Endometrial microvascular endothelial cells (primary cell): ENCODE results near the gene TTBK2. TPM values are rescaled to one million over a fixed set of nuclear protein-coding genes. Genes with fewer than 3 reads are reported as not detected.

ENCODE experiments used
- in situ Hi-C: cut with HindIII; loops from 2 replicates; pipeline ENCODE4 v1.10.0; 2017; ENCODE audit warnings: low sequenced_read_pairs, low pct_unique_long_range_greater_than_20kb; ENCODE audit errors: inconsistent ontology term
- total RNA-seq: library from RNA; depleted of rRNA; stranded (reverse); fragments of >200 nt; gene quantifications from one replicate; pipeline ENCODE4 v1.2.3, GENCODE V29; 2015; ENCODE audit errors: inconsistent ontology term

TTBK2 gene
- total RNA-seq, 1 donor from 2014 or later, result 5.3 TPM

- in situ Hi-C loops, result no loop called here
These were observed 185.0 kb downstream of the TTBK2 start for GRCh38 chr15:42735382-42736165.

GRCh38 chr15:42734076-42734672, 186.4 kb downstream of the TTBK2 start:
- in situ Hi-C loops, result no loop called here

- in situ Hi-C loops, result no loop called here
These were observed 187.6 kb downstream of the TTBK2 start for GRCh38 chr15:42733027-42733426.

GRCh38 chr15:42732095-42732827, 188.3 kb downstream of the TTBK2 start:
- in situ Hi-C loops, result no loop called here

DNA sequence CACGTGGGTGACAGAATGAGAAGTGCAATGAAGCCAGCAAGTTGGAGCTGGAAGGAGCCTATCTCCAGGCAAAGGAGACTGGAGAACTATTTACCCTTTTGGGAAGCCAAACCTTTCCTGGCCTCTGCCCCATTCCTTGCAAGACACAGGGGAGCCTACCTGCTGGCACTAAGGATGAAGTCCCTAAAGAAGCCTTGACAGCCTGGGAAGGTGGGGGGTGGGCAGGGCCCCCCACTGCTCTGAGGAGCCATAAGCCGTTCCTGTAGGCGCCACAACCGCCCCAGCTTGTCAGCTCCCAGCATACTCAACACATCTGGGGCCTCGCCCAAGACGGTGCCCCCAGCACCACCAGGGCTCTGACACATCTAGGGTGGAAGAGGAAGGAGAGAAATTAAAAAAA, 189.1 kb downstream of the TTBK2 start:
- in situ Hi-C loops, result no loop called here

- in situ Hi-C loops, result no loop called here
These were observed 190.0 kb downstream of the TTBK2 start for GRCh38 chr15:42730536-42730935.

DNA sequence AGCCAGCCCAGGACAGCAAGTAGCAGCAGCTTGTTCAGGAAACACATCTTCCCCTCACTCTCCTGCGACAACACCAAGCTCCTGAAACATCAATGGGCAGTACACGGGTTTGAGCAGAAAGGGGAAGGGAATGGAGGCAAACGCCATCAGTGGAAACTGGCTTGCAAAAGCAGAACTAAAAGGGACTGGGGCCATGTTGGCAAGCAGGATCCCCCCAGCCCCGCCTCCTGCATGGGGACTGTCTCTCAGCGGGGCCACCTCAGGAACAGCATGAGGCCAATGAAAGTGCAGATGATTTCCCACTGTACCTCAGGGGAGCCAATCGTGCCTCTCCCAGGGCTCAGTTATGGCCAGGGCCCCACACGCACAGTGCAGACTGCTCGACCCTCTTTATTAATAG, 190.4 kb downstream of the TTBK2 start:
- in situ Hi-C loops, result no loop called here

DNA sequence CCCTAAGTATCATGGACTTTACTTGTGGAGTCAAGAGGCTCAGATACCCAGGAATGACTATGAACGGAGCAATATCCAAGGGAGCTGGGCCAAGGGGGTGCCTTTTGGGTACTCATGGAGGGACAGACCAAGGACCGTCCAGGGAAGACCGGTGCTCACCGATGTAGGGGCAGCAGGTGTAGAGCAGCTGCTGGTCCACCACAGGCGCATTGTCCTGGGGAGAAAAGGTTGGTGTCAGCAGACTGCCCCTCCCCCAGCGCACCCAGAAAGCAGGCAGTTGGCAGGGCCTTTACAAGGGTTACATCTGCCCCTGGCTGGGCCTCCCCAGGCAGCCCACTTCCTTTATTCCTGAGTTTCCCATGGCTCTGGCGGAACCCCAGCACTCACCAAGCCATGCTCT, 191.2 kb downstream of the TTBK2 start:
- in situ Hi-C loops, result no loop called here

DNA sequence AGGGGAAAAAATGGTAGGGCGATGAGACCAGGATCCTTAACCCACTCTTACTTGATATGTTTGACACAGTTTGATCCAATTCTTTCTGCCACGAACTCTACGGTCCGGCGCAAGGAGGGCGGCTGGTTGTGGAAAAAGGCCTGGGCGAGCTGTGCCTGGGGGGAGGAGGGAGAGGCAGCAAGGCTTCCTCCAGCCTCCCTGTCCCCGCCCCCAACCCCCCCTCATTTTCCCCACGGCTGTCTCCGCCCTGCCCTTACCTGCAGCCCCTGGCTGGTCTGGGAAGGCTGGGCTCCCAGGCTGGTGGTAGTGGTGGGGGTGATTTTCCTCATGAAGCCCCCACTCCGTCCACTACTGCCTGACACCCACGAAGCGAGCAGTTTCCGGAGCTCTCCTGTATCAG, 191.6 kb downstream of the TTBK2 start:
- in situ Hi-C loops, result no loop called here

DNA sequence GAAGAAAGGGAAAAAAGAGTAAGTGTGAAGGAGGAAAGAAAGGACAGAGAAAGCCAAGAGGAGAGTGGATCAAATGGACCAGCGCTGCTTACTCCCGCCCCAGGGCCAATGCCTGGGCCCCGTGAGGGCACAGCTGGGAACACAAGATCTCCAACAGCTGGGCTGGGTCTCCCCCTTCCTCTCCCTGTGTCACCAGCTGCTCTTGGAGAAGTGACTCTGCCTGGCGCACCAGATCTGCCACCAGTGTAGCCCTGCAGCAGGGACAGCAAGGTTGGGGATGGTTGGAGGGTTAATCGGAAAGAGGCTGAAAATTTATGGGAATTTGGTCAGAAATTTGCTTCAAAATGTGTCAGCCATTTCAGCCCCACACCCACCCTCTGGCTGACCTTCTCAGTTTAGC, 192.0 kb downstream of the TTBK2 start:
- in situ Hi-C loops, result no loop called here

DNA sequence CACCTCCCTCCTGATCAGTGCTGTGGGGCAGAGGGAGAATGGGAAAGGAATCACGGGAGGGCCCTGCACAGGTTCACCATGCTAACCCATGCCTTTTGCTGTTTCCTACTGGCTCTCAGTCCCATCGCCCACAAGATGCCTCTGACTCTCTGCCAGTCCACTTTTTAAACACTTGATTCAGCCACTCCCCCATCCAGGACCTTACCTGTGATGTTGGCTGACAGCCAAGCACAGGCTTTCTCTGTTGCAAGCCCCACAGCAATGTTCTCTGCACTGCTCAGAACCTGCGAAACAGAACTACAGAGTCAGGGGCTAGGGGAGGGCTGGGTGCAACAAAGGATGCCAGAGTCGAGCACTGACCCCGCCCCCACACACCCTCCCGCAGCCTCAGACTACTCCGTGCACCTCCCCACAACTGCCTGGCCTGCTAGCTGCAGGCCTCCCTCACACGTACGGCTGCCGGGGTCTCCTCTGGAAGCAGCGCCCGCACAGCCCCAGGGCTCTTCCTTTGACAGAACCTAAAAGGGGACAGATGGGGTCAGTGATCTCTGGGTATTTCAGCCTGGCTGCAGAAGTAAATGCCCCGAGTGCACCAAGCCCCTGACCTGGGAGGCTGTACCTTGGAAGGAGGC, 192.7 kb downstream of the TTBK2 start:
- in situ Hi-C loops, result no loop called here

DNA sequence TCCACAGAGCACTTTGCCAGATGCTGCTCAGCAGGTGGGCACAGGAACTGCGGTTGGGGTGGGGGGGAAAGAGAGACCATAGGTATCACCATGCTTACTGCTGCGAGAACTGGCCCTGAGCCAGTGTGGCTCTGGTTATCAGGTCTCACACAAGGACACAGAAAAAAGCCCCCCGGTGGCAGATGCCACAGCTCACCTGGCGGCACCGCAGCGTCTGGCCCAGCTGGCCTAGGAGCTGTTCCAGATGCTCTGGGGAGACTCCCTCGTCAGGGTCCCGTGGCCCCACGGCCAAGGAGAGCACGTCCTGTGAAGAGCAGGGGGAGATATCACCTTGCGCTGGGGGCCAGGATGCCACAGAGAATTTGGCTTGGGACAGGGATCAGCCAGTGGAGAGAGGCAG, 194.5 kb downstream of the TTBK2 start:
- in situ Hi-C loops, result no loop called here

DNA sequence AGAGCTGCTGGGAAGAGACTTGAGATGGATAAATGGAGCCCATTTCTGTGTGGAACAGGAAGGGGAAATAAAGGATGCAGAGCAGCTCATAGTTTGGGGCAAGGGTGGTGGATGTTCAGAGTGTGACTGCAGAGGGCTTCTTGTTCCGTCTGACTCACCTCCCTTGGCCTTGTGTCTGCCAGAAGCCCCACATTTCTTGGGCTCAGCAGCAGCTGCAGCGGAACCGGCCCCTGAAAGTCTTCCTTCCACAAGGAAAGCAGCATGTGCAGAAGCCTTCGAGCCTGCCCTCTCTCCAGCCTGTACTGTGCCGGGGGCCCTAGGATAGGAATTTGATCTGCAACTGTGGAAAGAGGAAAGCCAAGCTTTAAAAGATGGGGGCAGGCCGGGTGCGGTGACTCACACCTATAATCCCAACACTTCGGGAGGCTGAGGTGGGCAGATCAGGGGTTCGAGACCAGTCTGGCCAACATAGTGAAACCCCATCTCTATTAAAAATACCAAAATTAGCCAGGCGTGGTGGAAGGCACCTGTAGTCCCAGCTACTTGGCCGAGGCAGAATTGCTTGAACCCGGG, 195.2 kb downstream of the TTBK2 start:
- in situ Hi-C loops, result no loop called here

DNA sequence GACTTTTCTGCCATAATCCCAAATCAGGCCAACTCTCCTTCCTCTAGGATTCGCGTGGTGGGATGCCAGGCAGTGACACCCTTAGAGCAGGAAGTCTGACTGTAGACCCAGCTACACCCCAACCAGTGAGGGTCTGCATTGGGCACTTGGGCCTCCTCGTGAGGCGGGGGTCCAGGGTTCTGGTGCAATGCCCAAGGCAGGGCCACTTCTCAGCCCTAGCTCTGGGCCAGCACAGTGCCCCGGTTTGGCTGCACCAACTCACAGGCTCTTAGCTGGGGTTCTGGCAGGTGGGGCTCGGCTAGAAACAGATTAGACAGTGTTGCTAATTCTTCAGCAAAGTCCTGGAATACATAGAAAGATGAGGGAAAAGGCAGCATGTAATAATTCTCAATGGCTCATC, 196.3 kb downstream of the TTBK2 start:
- in situ Hi-C loops, result no loop called here

DNA sequence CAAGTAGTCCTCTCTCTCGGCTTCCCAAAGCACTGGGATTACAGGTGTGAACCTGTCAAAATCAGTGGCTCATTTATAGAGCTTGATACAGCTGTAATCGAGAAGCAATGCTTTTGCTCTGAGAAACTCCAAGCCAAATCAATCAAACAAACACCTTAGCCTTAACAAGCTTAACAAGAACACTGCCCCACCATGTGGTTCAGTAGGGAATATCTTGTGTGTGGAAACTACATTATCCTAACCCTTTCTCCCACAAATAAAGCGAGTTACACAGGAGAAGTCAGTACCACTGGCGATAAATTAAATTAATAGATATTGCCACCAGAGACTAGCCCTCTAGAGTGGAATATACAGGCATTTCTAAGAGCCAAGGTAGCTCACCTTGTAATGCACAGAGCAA, 197.5 kb downstream of the TTBK2 start:
- in situ Hi-C loops, result no loop called here

GRCh38 chr15:42721916-42722315, 198.7 kb downstream of the TTBK2 start:
- in situ Hi-C loops, result no loop called here

DNA sequence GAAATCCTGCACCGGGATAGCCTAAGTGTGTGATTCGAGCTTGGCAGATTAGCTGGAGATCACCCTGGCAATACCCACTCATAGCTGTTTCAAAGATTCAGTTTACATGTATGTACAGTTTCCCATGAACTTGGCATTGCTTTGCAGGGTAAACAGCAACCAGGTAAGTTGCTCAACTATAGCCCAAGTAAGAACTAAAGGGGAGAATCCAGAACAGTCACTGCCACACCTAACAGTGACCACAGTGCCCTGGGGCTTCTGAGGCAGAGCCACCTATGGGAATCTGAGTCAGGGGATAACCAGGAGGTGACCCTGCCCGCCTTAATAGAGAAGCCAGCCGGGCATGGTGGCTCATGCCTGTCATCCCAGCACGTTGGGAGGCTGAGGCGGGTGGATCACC, 199.6 kb downstream of the TTBK2 start:
- in situ Hi-C loops, result no loop called here

GRCh38 chr15:42720071-42720470, 200.5 kb downstream of the TTBK2 start:
- in situ Hi-C loops, result no loop called here

- in situ Hi-C loops, result no loop called here
These were observed 201.5 kb downstream of the TTBK2 start for GRCh38 chr15:42719043-42719442.
